Astrocyte of the spinal cord (primary cell): ENCODE results near the gene DNM3.
A peak's percentile ranks its signal among the peaks of the same experiment; 100 is the strongest.

ENCODE experiments used
- DNase-seq: peaks from one replicate; pipeline ENCODE4 v3.0.0; 2011; ENCODE audit warnings: low read depth, low spot score
- H3K4me3 ChIP-seq: 2 replicates; pipeline ENCODE4 v1.5.1; 2011; ENCODE audit warnings: low read depth, mild to moderate bottlenecking, low read length, moderate library complexity
- in situ Hi-C: cut with HindIII; loops from 2 replicates; pipeline ENCODE4 v1.10.0; 2017; ENCODE audit warnings: low sequenced_read_pairs
- TF ChIP-seq, protein P1 (sequence below): IDR thresholded peaks from 2 replicates; pipeline ENCODE4 v1.5.1; 2012; ENCODE audit warnings: low read depth, mild to moderate bottlenecking, low read length, inconsistent platforms

Gene DNM3

GRCh38 chr1:172382406-172382805 lies 541.1 kb downstream of the DNM3 start:
- in situ Hi-C loops = no loop called here
- no peak for DNase-seq
- TF ChIP-seq, protein P1, sequence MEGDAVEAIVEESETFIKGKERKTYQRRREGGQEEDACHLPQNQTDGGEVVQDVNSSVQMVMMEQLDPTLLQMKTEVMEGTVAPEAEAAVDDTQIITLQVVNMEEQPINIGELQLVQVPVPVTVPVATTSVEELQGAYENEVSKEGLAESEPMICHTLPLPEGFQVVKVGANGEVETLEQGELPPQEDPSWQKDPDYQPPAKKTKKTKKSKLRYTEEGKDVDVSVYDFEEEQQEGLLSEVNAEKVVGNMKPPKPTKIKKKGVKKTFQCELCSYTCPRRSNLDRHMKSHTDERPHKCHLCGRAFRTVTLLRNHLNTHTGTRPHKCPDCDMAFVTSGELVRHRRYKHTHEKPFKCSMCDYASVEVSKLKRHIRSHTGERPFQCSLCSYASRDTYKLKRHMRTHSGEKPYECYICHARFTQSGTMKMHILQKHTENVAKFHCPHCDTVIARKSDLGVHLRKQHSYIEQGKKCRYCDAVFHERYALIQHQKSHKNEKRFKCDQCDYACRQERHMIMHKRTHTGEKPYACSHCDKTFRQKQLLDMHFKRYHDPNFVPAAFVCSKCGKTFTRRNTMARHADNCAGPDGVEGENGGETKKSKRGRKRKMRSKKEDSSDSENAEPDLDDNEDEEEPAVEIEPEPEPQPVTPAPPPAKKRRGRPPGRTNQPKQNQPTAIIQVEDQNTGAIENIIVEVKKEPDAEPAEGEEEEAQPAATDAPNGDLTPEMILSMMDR = no peak
- no peak overlapping the region for H3K4me3 ChIP-seq

- in situ Hi-C loops = no loop called here
- TF ChIP-seq, protein P1 = no peak
Observed at GRCh38 chr1:172382990-172383389, 541.7 kb downstream of the DNM3 start.

GRCh38 chr1:172383536-172383935 lies 542.2 kb downstream of the DNM3 start:
- no peak overlapping the region for H3K4me3 ChIP-seq
- peak; percentile 83 for DNase-seq
- in situ Hi-C loops = no loop called here
- TF ChIP-seq, protein P1 = no peak

More at GRCh38 chr1:172382990-172383389, 541.7 kb downstream of the DNM3 start:
- DNase-seq = no peak
- H3K4me3 ChIP-seq = no peak overlapping the region

DNA sequence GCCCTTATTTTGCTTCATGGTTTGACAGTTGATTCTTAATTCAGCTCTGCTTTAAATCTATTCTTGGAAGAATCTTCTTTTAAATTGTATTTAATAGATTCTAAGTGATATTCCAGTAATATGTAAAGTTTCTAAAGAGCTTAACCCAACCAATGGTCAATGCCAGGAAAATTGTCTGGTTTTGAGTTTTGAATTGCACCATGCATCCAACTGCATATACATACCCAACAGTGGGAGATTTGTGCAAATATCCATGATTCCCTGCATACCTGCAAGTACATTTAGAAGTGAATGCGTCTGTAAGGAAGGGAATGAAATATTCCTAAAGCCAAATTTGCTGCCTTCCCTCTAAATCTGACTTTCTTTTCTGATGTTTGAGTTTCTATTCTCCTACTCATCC lies 543.4 kb downstream of the DNM3 start:
- in situ Hi-C loops = no loop called here
- DNase-seq = no peak
- no peak overlapping the region for H3K4me3 ChIP-seq
- TF ChIP-seq, protein P1 = no peak

- H3K4me3 ChIP-seq = no peak overlapping the region
- no peak for DNase-seq
- TF ChIP-seq, protein P1 = no peak
- in situ Hi-C loops = no loop called here
Observed at GRCh38 chr1:172386046-172386445, 544.7 kb downstream of the DNM3 start.

DNA sequence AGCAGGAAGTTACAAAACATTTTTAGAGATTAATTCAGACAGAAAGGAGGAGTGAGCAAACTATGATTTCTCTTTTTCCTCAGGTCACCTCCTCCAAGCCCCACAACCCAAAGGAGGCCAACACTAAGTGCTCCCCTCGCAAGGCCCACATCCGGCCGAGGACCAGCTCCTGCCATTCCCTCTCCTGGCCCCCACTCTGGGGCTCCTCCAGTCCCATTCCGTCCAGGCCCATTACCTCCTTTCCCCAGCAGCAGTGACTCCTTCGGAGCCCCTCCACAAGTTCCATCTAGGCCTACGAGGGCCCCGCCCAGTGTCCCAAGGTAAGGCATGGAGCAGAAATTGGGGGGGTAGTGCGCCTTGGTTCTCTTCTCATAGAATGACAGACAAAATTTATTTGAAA lies 547.2 kb downstream of the DNM3 start:
- DNase-seq = no peak
- TF ChIP-seq, protein P1 = no peak
- no peak overlapping the region for H3K4me3 ChIP-seq
- in situ Hi-C loops = no loop called here

DNA sequence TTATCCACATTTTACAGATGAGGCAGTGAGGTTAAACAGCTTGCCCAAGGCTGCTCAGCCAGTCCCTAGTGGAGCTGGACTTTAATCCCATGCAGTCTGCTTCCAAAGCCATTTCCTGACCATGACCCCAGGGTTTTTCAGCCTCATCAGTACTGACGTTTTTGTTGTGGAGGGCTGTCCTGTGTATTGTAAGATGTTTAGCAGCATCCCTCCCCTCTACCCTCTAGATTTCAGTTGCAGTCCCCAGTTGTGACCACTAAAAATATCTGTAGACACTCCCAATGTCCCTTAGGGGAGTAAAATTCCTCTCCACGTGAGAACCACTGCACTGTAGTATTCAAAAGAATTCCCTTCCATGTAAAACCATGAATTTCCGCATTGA lies 549.0 kb downstream of the DNM3 start:
- no peak for DNase-seq
- in situ Hi-C loops = no loop called here
- no peak overlapping the region for H3K4me3 ChIP-seq
- TF ChIP-seq, protein P1 = no peak
